ENCODE results near the gene SPNS3.

Gene SPNS3

DNA sequence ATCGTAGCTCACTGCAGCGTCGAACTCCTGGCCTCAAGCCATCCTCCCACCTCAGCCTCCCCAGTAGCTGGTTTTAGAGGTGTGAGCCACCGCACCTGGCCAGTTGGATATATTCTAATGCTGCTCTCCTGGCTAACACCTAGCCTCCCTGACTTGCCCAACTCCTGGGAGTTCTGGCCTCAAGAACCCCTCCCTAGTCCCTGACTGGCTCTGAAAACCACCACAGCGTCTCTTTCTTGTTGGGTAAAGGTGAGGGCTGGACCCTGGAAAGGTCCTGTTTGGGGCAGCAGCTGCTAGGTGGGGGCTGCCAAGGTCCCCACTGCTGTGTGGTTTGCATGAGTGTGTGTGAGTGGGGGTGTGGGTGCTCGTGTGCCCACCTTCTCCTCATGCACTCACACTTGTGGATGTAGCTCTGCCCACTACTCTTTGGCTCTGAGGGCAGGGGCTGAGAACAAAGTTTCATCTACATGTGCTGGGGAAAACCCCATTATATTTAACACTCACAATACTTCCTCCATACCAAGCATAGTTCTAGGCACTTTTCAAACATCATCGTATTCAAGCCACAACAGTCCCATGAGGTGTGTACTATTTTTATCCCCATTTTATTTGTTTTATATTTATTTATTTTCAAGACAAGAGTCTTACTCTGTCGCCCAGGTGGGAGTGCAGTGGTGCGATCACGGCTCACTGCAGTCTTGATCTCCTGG lies 7.1 kb upstream of the SPNS3 start:
- no peak for DNase-seq (ENCODE audit: low read depth in 1 of 2, low spot score in 1 of 2)

DNA sequence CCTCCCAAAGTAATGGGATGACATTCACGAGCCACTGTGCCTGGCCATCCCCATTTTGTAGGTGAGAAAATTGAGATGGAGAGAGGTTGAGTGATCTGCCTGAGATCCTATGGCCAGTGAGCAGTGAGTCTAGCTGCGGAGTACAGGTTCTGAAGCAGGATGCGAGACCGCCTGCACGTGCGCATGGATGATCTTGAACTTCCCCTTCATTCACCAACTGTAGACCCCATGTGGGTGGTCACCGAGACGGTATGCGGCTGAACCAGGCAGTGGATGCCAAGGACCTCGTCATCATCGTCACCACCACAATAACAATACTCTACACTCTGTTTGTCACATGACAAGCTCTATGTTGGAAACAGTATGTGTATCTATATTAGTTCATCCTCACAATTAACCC lies 6.2 kb upstream of the SPNS3 start:
- DNase-seq (ENCODE audit: low read depth in 1 of 2, low spot score in 1 of 2), result no peak

DNA sequence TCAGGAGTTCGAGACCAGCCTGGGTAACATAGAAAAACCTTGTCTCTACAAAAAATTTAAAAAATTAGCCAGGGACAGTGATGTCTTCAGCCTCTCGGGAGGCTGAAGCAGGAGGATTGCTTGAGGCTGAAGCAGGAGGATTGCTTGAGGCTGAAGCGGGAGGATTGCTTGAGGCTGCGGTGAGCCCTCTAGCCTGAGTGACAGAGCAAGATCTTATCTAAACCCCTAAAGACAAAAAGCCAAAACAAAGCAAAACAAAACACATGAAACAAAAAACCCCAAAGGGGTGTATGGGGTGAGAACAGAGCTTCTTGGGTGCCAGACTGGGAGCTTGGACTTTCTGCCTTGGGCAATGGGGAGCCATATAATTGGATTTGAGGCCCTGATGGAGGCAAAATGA lies 2.6 kb downstream of the SPNS3 start:
- no peak for DNase-seq (ENCODE audit: low read depth in 1 of 2, low spot score in 1 of 2)

DNA sequence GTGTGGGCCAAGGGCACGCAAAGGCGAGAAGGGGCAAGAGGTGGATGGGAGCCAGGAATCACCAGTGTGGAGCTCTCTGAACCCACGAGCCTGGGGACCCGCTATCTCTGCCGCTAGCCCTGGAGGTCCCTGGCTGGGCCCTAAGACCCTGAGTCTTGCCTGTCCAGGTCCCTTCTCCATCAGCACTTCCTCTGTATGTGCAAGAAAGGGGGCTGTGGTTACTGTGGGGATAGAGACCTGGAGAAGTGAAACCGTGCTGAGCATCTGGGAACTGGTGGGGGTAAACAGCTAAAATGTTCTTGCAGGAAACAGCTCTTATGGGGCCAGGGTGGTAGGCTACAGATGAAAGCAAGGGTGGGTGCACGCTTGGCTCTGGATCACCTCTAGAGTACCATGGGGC lies 3.1 kb downstream of the SPNS3 start:
- DNase-seq (ENCODE audit: low read depth in 1 of 2, low spot score in 1 of 2), result no peak

DNA sequence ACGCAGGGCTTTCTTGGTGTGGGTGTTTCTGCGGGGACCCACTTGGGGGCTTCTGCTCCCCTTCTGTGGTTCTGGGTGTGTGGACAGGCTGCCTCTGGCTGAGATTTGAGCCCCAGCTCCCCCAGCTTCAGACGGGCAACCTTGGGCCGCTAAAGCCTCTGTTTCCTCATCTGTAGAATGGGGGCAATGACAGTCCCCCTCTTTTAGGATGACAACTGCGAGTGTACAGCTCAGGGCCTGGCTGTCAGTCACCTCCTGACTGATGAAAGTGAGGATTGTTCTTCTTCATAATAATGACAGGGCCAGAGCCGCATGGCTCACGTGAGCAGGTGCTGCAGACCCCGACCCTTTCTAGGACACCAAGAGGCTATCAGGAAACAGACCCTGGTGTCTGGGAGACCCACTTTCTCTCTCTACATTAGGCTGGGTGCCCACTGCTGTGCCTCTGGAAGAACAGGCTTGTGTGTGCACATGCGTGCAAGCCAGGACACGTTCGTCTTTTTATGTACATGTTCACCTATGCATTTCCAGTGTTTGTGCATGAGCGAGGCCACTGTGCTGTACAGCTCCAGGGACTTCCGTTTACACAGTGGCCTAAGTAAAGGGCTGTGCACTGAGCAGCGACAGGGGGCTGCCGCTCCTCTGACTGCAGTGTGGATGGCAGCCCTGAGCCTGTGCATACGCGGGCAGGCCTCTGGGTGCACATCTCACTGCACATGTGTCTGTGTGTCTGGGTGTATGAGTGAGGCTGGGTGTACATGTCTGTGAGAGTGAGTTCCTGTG lies 4.6 kb downstream of the SPNS3 start:
- DNase-seq (ENCODE audit: low read depth in 1 of 2, low spot score in 1 of 2), result no peak

DNA sequence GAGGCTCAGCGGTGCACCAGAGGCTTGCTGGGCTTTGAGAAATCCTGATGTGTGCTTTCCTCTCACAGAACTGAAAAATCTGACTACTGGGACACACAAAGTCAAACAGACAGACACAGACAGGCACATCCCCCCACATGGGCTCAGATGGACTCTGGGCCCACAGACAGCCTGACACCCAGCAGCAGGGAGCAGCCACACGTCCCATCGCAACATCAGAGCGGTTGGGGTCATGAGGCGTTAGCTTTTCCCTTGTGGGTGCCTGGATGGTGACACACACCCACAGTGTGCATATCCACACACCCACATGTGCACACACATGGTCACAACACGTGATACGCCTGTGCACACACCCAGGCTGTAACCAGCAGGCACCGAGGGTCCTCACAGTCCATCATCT lies 6.3 kb downstream of the SPNS3 start:
- DNase-seq (ENCODE audit: low read depth in 1 of 2, low spot score in 1 of 2), result no peak

DNA sequence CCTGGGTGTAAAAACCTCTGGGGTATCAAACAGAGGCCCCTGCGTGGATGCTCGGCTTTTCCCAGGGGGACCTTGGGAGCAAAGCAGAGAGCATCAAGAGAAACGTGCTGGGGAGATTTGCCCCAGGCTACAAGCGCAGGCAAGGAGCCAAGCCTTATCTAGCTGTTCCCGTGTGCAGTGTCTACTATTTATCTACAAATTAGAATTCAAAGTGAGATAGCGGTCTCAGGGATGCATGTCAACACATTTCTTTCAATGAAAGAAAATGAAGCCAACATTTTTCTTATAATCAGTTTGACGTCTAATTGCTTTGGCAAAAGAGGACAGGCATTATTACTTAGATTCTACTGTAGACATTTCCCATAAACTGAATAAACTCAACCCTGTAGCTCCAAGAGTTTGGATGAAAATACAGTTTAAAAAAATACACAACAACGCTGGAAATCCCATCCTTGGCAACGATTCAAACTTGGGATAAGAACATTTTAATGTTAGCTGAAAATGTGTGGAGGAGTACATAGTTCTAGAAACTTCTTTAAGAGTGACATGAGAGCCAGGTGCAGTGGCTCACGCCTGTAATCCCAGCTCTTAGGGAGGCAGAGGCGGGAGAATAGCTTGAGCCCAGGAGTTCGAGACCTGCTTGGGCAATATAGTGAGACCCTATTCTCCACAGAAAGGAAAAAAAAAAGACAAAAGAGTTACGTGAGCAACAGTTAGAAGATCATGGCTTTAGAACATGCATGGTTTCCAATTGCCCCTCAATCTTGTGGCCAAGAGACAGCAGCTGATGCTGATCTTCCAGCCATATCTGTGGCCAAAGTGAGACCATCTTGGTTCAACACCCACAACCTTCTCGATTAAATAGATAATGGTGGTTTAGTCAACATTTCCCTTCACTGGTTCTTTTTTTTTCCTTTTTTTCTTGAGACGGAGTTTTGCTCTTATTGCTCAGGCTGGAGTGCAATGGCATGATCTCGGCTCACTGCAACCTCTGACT lies 7.2 kb downstream of the SPNS3 start:
- DNase-seq (ENCODE audit: low read depth in 1 of 2, low spot score in 1 of 2), result no peak

DNA sequence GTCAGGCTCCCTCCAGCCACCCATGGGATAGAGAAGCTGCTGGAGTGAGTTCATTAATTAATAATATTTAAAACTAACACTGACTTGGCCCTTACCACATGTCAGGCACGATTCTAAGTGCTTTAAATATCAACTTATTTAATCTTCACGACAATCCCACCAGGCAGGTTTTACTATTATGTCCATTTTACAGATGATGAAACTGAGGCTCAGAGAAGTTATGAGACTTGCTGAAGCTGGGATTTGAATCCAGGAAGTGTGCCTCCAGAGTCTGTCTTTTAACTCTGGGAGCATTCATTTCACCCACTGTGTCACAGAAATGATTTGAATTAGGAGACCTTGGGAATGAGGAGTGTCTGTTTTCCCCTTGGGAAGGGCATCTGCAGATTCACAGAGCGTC lies 8.8 kb downstream of the SPNS3 start:
- DNase-seq (ENCODE audit: low read depth in 1 of 2, low spot score in 1 of 2), result no peak

DNA sequence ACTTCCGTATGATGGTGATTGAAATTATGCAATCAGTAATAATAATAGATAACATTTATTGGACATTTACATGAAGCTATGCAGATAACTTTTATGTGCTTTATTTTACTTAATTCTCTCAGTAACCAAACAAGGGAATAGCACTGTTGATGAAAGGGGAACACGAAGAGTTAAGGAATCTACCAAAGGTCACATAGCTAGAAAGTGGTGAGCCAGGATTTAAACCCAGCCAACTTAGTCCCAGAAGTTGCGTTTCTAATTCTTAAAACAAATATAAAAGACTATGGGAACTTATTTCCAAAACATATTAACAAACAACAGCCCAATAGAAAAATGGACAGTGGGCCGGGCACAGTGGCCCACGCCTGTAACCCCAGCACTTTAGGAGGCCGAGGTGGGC lies 9.7 kb downstream of the SPNS3 start:
- no peak for DNase-seq (ENCODE audit: low read depth in 1 of 2, low spot score in 1 of 2)

DNA sequence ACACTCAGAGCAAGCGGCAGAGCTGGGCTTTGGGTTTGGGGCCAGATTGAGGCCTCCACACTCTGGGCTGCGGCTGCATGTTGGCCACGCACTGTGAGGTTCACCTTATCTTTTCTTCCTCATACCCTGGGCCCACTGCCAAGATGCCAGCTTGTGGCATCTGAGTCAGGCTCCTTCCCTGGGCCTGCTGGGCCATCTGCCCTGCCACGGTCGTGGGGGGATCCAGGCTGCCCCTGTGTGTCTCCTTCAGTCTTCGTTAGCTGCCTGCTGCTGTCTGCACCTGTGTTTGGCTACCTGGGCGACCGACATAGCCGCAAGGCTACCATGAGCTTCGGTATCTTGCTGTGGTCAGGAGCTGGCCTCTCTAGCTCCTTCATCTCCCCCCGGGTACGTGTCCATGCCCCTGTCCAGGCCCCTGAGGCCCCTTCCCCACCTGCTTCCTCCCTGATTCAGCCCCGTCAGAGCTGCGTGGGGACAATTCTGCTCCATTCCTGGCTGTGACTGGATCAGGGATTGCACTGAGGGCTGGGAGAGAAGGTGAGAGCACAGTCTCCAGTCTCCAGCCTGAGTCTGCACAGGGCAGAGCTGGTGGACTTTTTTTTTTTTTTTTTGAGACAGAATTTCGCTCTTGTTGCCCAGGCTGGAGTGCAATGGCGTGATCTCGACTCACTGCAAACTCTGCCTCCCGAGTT lies 11.2 kb downstream of the SPNS3 start:
- DNase-seq (ENCODE audit: low read depth in 1 of 2, low spot score in 1 of 2), result no peak

DNA sequence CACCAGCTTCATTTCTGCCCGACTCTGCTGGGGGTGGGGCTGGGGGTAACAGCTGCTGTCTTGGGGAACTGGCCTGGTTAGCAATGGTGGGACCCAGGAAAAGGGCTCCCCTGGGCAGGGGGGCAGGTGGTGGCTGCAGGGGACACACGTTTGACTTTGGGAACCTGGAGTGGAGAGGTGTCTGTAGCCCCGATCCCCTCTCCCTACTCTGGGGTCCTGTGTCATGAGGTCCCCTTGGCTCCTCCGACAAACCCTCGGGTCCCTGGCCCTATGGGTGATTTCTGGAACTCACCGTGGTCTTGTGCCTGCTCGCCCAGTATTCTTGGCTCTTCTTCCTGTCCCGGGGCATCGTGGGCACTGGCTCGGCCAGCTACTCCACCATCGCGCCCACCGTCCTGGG lies 12.0 kb downstream of the SPNS3 start:
- DNase-seq (ENCODE audit: low read depth in 1 of 2, low spot score in 1 of 2), result no peak

DNA sequence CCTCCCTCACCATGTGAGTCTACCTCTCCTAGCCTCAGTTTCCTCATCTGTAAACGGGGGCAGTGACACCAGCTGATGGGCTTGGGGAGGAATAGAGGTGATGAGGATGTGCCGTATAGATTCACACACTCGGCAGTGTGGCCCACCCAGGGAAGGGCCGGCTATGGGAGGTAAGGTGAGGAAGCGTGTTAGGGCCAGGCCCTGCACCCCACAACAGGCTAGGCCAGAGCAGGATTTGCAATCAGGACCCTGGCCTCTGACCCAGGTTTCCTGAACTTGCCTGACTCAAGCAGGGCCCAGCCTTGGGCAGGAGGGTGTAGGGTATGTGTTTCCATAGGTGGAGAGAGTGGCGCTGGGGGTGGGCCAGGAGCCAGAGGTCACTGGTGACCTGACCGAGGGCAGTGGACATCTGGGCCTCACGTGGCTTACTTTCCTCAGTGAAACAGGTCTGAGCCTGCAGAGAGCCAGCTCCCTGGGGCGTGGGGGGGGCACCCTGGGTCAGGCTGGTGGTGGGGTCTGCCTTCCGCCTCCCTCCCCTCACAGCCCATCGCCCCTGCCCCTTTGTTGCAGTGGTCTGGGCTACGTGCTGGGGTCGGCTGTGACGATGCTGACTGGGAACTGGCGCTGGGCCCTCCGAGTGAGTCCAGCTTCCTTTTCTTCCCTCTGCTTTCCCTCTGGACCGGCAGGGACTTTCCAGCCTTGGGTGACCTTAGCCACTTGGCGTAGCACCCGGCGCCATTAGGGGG lies 12.8 kb downstream of the SPNS3 start:
- DNase-seq (ENCODE audit: low read depth in 1 of 2, low spot score in 1 of 2), result no peak

DNA sequence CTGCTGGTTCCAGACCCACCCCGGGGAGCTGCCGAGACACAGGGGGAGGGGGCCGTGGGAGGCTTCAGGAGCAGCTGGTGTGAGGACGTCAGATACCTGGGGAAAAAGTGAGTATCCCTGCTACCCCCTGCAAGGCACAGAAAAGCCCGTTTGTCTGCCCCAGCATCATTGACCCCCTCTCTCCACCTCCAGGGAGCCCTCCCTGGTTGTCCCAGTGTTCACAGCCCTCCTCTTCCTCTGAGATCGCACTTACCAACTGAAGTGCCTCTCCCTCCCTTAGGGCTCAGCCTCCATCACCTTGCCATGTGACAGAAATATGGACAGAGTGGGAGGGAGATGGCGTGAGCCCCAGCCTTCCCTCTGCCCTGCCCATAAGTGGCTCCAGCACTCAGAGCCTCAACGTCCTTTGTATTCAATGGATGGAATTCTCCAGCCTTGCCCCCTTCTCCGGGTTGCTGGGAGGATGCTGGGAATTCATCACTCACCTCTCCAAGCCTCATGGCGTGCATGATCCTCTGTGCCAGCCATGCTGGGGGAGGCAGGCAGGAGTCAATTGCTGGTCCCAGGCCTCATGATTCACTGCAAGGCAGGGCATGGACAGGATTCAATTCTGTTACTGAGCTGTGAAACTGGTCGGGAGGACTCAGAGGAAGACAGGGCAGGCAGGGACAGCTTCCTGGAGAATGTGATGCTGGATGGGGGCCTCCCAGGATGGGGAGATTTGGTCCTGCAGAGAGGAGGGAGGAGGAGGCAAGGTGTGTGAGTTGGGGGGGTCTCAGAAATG lies 14.6 kb downstream of the SPNS3 start:
- DNase-seq (ENCODE audit: low read depth in 1 of 2, low spot score in 1 of 2), result no peak

DNA sequence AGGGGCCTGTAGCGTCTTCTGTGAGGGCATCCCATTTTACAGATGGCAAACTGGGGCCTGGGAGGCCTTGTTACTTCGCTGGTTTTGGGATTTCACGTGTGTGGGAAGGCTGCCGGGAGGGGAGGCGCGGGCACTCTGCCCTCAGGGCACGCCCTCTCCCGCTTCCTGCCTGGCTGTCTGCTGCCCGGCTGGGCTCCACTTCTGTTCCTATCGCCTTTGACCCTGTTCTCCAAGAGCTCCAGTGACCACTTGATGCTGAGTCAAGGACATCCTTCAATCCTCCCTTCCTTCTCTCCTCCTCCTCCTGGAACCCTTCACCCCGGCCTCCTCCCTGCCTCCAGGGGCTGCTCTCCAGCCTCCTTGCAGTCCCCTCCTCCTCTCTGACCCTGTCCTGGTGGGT lies 16.0 kb downstream of the SPNS3 start:
- DNase-seq (ENCODE audit: low read depth in 1 of 2, low spot score in 1 of 2), result no peak

DNA sequence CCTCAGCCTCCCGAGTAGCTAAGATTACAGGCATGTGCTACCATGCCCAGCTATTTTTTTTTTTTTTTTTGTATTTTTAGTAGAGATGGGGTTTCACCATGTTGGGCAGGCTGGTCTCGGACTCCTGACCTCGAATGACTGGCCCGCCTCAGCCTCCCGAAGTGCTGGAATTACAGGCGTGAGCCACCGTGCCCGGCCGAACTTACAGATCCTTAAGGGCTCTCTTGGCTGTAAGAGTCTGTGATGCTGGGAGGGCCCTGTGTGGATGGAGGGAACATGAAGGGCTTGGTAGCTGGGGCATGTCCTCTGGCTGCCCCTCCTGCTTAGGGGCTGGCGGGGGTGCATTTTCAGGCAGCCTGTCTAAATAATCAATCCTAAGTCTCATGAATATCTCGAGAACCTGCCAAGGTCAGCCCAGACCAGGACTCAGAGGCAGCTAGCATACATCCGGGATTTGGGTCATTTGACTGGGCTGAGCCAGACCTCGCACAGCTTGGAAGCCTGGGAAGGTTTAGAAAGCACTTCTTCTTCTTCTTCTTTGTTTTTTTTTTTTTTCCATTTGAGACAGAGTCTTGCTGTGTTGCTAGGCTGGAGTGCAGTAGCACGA lies 17.1 kb downstream of the SPNS3 start:
- no peak for DNase-seq (ENCODE audit: low read depth in 1 of 2, low spot score in 1 of 2)

DNA sequence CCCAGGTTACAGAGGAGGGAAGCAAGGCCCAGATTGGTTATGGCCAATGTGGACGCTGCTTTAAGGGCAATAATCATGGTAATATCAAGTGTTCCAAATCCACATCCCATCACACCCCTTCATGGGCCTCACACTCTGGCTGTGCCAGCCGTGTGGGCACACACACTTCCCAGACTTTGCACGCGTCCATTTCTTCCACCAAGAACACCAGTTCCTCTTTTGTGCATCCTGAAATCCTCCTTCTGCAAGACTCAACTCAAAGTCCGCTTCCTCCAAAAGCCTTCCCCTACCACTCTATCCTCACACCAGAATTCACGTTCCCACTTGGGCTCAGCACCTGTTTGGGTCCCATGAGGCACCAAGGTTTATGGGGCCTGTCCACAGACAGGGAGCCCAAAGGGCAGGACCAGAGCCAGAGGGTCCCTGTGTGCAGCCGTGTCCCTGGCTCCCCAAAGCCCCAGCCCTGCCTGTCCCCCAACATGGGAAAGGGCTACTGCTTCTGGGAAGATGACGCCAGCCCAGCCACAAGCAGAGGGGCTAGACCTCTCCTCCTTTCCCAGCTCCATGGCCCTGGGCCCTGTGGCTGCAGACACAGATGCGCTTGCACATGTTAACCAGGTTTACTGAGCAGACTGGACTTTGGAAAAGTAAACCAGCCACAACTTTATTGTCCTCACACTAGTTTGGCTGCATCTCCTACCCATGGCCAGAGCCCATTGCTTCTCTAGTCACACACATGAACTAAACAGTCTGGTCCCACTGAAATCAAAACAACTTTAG lies 20.3 kb downstream of the SPNS3 start:
- DNase-seq (ENCODE audit: low read depth in 1 of 2, low spot score in 1 of 2), result no peak

DNA sequence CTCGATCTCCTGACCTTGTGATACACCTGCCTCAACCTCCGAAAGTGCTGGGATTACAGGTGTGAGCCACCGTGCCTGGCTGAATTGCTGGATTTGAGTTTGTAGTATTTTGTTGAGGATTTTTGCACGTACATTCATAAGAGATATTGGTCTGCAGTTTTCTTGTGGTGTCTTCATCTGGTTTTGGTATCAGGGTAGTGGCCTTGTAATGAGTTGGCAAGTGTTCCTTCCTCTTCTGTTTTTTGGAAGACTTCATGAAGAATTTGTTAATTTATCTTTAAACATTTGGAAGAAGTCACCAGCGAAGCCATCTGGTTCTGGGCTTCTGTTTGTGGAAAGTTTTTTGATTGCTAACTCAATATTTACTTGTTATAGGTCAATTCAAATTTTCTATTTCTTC lies 26.9 kb downstream of the SPNS3 start:
- DNase-seq (ENCODE audit: low read depth in 1 of 2, low spot score in 1 of 2), result no peak

DNA sequence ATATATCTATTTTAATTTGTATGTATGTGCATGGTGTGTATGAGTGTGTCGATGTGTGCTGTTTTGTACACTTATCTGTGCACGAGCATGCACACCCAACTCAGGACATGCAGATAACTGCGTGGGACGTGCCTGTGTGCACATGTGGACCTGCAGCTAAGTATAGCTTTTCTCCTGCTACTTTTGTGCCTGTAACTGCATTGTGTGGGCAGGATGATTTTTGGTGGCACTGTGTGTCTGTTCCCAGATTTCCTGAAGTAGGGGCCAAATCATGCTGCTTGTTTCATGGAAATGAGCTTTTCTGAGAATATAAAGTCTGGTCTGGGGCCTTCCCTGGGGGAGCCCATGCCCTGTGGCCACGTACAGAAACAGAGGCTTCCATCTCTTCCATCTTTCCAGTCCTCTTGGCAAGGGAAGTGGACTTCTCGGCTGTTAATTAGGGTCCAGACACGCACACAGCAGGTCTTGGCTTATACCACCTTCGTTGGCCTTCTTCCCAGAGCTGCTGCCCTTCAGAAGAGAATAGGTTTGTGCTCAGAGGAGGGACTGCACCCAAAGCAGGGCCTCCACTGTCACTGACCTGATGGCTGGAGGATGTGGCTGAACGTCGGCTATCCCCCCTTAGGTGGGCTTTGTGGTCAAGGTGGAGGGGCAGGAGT lies 30.2 kb downstream of the SPNS3 start:
- no peak for DNase-seq (ENCODE audit: low read depth in 1 of 2, low spot score in 1 of 2)
